Renal pelvis (tissue), 4 donors: ENCODE results near the gene NEAT1. TPM values are rescaled to one million over a fixed set of nuclear protein-coding genes. Genes with fewer than 3 reads are reported as not detected.
"Not testable (repeated sequence)": the region's sequence is repeated elsewhere in the genome, so short reads cannot be mapped to it uniquely, and the experiment has no call there.

Experiments
- DNase-seq: peaks from one replicate; pipeline ENCODE4 v3.0.0-alpha.2; 2013
- polyA plus RNA-seq, 3 donors: library from polyadenylated mRNA; unstranded; fragments of 120-200 nt; gene quantifications; one replicate each; pipeline ENCODE4 v1.2.1, GENCODE V29; 2013; ENCODE audit not compliant: insufficient read length in 3 of 3

Gene NEAT1
- polyA plus RNA-seq, 3 donors, result 120 to 327 (median 277) TPM

DNA sequence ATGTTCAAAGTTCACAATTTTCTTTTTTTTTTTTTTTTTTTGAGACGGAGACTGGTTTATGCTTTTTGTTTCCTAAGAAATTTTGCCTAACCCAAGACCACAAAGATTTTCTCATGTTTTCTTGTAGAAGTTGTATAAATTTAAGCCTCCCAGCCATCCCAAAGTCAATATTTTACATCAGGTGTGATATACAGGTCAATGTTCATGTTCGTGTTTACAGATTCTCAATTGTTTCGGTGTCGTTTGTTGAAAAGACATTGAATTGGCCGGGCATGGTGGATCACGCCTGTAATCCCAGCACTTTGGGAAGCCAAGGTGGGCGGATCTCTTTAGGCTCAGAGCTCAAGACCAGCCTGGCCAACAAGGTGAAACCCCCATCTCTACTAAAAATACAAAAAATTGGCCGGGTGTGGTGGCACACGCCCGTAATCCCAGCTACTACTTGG, 20.8 kb upstream of the NEAT1 start:
- no peak for DNase-seq

GRCh38 chr11:65402790-65403189, 19.8 kb upstream of the NEAT1 start:
- DNase-seq, result no peak

GRCh38 chr11:65403607-65404121, 18.9 kb upstream of the NEAT1 start:
- no peak for DNase-seq

- no peak for DNase-seq
Observed at GRCh38 chr11:65404210-65404609, 18.4 kb upstream of the NEAT1 start.

DNA sequence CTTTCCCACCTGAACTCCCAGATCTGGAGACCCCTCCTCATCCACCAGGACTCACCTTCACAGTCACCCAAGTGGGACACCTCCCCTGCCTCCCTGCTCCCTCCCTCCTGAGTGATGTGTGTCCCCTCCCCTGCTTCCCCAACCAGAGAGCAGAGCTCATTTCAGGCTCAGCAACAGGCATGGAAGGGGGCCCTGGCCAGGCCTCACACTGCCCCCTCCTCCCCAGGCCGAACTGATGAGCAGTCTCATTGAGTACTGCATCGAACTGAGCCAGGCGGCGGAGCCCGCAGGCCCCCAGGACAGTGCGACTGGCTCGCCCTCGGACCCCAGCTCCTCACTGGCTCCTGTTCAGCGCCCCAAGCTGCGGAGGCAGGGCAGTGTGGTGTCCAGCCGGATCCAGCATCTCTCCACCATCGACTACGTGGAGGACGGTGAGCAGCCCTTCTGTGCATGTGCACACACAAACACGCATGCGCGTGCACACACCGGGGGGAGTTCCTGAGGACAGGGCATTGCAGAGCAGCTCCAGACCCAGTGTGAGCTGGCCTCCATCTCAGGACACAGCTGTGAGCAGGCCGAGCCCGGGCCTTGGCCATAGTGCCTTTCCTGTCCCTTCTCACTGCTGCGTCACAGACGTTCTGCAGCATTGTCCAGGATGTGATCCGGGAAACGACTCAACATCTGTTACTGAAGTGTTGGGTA, 17.8 kb upstream of the NEAT1 start:
- DNase-seq, result no peak

GRCh38 chr11:65410936-65411680, 11.5 kb upstream of the NEAT1 start:
- DNase-seq, result no peak

- DNase-seq, result no peak
Observed at GRCh38 chr11:65411681-65412070, 10.9 kb upstream of the NEAT1 start.

DNA sequence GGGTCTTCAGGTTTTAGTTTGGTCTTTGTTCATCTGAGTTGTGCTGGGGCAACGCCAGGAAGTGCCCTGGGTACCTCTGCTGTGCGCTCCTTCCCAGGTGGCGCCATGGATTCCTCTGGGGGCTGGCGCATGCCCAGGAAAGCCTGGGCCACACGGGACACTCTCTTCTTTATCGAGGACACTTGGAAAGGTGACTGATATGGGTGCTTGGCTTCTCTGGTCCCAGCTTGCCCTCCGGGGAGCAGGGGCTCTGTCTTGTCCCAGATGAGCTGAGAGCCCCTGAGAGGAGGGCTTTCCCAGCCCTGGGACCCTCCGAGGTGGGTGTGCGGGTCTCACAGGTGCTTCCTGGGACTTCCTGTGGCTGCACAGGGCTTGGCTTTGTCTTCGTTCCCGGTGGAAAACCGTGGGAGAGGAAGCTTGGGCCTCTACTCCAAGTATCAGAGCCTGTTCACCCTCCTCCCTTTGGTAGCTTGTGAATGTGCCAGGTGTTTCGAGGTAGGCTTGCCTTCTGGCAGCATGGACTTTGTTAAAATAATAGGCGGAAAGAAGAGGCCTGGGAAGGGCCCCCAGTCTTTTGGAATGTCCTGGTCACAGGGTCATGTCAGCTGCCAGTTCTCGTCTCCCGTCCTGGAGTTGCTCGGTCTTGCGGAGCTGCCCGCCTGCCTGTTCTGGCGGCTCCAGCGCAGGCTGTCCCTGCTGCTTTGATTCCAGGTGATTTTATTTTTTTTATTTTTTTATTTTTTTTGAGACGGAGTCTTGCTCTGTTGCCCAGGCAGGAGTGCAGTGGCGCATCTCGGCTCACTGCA, 10.1 kb upstream of the NEAT1 start:
- no peak for DNase-seq

DNA sequence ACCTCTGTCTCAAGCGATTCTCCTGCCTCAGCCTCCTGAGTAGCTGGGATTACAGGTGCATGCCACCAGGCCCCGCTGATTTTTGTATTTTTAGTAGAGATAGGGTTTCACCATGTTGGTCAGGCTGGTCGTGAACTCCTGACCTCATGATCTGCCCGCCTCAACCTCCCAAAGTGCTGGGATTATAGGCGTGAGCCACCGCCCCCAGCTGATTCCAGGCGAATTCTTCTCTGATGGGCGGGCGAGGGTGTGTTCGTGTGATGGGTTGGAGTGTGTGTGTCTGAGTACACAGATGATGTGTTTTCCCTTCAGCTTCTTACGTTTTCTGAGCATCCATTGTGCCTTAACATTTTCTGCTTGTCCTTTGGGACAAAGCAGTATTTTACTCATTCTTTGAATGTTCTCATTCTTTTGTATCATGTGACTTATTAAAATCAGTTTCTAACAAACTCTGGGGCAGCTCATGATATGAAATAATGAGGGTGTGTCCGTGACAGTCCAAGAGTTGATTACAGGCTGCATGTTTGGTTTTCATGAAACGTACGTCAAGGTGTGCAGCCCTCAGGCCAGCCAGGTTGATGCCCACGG, 9.4 kb upstream of the NEAT1 start:
- not testable (repeated sequence) for DNase-seq

DNA sequence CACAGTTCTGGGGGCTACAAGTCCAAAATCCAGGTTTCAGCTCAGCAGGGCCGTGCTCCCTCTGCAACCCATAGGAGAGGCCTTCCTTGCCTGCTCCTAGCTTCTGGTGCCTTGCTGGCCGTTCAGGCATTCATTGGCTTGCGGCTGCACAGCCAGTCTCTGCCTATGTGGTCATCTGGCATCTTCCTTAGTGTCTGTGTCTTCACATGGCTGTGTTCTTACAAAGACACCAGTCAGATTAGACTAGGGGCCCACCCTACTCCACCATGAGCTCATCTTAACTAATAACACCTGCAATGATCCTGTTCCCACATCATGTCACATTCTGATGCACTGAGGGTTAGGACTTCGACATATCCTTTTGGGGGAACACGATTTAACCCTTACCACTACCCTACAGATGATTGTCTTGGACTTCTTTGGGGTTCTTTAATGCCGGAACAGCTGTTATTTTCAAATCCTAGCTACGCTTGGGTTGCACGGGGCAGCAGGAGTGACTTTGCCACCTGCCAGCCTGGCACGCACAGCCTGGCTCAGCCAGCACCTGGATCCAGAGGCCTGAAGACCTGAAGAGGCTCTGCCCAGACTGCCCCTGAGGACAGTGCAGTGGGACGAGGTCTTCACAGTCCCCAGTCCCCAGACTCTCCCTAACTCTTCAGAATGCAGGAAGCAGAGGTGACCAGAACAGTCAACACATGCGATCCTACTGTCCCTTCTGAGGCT, 7.7 kb upstream of the NEAT1 start:
- DNase-seq, result no peak

- DNase-seq, result no peak
Observed at GRCh38 chr11:65415499-65416340, 6.9 kb upstream of the NEAT1 start.

DNA sequence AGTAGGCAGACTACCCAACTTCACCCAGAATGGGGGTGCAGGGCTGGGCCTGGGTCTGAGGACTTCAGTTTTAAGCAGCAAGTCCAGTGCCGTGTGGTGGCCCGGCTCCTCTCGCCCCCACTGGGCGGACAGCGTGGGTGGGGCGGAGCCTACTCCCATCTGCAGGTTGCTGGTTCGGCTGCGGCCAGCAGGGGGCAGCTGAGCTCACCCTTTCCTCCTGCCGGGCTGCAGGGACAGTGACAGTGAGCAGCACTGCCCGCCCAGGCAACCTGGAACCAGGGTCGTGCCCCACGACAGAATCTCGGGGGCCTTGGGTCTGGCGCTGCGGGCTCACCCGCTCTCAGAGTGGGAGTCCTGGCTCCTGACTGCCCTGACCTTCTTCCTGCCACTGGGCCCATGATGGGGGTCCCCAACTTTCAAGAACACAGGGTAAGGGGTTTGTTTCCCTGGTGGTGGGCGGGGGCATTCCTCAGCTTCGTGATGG, 6.2 kb upstream of the NEAT1 start:
- DNase-seq, result peak; percentile 78

DNA sequence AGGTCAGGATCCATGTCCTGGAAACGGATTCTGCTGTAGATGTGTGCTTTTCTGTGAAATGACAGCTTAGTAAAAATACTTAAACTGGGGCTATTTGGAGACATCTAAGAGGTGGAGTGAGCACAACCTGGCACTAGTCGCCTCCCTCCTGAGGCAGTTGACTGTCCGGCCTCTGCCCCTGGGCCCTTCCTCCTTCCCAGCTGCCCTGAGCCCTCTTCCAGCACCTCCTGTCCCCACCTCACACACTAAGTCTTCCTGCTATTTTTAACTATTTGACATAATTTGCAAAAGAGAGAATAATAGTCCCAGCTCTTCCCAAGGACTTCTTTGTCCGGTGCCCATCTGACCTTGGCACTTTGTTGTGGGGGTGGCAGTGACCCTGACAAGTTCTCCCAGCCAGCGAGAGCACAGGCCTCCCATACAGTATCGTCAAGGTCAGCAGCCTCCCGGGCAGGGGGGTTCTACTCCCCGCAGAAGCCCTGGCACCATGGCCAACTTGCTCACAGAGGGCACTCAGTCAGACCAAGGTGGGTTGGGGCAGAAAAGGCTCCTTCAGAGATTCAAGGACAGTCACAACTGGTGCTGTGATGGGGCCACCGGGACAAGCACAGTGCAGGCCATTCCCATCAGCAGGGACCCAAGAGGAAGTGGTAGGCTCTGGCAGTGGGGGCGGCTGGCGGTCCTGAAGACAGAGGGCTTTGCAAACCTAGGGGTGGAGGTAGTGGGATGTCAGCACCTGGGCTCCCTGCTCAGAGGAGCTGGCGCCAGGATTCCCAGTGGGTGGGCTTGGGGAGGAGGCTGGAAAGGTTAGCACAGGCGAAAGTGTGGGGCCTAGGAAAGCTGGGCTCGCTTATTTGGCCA, 5.5 kb upstream of the NEAT1 start:
- DNase-seq, result no peak

GRCh38 chr11:65417702-65418430, 4.7 kb upstream of the NEAT1 start:
- DNase-seq, result no peak

DNA sequence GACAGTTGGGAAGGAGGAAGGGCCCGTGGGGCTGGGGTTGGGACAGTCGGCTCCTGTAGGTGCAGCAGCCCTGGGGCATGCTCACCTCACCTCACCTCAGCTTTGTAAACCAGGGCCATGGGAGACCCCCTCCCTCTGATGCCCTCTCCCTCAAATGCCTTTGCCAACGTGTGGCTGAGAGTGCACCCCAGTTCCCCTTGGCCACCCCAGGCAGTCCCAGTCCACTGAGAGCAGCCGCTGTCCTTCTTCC, 4.2 kb upstream of the NEAT1 start:
- DNase-seq, result no peak

DNA sequence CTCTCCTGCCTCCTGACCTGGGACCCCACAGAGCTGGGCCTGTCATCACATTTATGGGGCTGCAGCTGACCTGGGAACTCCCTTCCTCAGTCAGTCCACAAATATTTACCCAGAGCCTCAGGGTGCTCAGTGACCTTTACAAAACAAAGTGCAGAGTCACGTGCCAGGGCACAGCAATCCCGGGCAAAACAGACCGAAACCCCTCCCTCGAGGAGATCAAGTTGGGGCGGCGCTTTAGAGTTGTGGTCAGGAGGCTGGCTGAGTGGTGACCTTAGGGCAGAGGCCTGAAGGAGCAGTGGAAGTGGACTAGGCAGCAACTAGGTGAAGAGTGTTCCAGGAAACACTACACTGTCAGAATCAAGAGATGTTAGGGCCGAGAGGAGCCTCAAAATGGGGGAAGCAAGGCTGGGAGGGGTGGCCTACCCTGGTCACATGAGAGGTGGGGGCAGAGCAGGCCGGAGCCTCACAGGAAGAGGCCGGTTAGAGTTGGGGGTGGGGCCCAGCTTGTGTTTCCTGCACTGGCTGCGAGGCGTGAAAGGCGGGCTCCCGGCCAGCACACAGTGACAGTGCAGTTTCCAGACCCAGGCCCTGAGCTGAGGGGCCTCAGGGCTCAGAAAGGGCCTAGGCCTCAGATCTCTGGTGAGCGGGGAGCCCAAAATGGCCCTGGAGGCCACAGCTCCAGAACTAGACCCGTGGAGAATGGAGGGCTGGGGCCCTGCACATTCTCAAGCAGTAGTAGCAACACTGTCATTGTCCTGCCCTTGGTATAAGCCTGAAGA, 3.7 kb upstream of the NEAT1 start:
- peak; percentile 96 for DNase-seq

DNA sequence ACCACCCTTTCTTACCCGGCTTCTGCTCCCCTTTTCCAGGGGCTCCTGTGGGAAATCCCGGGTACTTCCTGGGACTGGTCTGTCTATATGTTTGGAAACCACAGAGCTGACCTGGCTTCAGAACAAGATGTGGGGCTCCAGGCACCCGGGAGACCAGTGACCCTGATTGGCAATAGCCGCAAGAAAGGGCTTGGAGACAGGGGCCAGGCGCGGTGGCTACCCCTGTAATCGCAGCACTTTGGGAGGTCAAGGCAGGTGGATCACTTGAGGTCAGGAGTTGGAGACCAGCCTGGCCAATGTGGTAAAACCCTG, 3.2 kb upstream of the NEAT1 start:
- no peak for DNase-seq
